ENCODE measurements around the gene SLC37A1. TPM values are rescaled to one million over a fixed set of nuclear protein-coding genes. Genes with fewer than 3 reads are reported as not detected.

The SLC37A1 gene
- total RNA-seq, 1 donor from 2014 or later, result 13.5 TPM

DNA sequence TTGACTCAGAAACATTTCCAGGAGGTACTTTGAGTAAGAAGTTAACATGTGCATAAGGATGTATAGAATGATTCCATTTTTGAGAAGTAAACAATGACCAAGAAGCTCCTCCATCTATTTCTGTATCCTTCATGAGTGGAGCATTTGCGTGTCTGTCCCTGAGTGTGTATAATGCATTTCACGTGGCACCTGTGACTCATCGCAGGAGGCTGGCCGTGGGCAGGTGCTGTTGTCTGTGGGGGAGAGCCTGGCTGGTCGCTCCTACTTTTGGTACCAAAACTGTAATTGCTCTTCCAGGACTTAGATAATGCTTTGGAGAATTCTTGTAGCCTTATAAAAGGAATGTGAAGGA lies 16.5 kb downstream of the SLC37A1 start:
- H3K4me3 Mint-ChIP-seq (ENCODE audit: unreplicated experiment), result no peak overlapping the region
- H3K36me3 Mint-ChIP-seq (ENCODE audit: unreplicated experiment), result peaks cover 10% of the 10 kb centered on the region
- no peak overlapping the region for H3K27ac Mint-ChIP-seq (ENCODE audit: unreplicated experiment)
- DNase-seq (ENCODE audit: extremely low spot score, unreplicated experiment), result no peak
- no peaks in the 10 kb centered on the region for H3K9me3 Mint-ChIP-seq (ENCODE audit: unreplicated experiment)
- H3K4me1 Mint-ChIP-seq (ENCODE audit: unreplicated experiment), result peaks cover 12% of the 10 kb centered on the region
- no peaks in the 10 kb centered on the region for H3K27me3 Mint-ChIP-seq (ENCODE audit: unreplicated experiment)
- TF ChIP-seq, protein P1, sequence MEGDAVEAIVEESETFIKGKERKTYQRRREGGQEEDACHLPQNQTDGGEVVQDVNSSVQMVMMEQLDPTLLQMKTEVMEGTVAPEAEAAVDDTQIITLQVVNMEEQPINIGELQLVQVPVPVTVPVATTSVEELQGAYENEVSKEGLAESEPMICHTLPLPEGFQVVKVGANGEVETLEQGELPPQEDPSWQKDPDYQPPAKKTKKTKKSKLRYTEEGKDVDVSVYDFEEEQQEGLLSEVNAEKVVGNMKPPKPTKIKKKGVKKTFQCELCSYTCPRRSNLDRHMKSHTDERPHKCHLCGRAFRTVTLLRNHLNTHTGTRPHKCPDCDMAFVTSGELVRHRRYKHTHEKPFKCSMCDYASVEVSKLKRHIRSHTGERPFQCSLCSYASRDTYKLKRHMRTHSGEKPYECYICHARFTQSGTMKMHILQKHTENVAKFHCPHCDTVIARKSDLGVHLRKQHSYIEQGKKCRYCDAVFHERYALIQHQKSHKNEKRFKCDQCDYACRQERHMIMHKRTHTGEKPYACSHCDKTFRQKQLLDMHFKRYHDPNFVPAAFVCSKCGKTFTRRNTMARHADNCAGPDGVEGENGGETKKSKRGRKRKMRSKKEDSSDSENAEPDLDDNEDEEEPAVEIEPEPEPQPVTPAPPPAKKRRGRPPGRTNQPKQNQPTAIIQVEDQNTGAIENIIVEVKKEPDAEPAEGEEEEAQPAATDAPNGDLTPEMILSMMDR (IDR thresholded peaks at IDR 0.05), result no peak

DNA sequence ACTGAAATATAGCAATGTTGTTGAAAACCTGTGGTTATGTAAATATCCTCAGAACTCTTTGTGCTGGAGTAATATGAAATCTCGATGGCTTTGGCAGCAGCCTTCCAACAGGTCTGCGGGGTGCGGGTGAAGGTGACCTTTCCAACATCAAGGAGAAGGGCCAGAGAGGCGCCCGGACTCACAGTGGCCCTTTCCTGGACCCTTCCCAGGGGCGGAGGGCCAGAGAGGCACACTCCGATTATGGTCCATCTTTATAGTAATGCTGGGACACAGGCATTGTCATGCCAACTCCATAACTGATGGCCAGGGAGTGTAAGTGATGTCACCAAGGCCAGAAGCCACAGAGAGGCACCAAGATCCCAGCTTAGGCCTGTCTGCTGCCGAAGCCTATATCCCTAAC lies 18.1 kb downstream of the SLC37A1 start:
- Mint-ChIP-seq H3K27me3 (ENCODE audit: unreplicated experiment) (no peaks in the 10 kb centered on the region), H3K9me3 (ENCODE audit: unreplicated experiment) (no peaks in the 10 kb centered on the region), H3K4me3 (ENCODE audit: unreplicated experiment) (no peak overlapping the region), H3K36me3 (ENCODE audit: unreplicated experiment) (peaks cover 7% of the 10 kb centered on the region), H3K4me1 (ENCODE audit: unreplicated experiment) (peaks cover 5% of the 10 kb centered on the region), H3K27ac (ENCODE audit: unreplicated experiment) (no peak overlapping the region)
- TF ChIP-seq, protein P1 (IDR thresholded peaks at IDR 0.05), result no peak
- no peak for DNase-seq (ENCODE audit: extremely low spot score, unreplicated experiment)

DNA sequence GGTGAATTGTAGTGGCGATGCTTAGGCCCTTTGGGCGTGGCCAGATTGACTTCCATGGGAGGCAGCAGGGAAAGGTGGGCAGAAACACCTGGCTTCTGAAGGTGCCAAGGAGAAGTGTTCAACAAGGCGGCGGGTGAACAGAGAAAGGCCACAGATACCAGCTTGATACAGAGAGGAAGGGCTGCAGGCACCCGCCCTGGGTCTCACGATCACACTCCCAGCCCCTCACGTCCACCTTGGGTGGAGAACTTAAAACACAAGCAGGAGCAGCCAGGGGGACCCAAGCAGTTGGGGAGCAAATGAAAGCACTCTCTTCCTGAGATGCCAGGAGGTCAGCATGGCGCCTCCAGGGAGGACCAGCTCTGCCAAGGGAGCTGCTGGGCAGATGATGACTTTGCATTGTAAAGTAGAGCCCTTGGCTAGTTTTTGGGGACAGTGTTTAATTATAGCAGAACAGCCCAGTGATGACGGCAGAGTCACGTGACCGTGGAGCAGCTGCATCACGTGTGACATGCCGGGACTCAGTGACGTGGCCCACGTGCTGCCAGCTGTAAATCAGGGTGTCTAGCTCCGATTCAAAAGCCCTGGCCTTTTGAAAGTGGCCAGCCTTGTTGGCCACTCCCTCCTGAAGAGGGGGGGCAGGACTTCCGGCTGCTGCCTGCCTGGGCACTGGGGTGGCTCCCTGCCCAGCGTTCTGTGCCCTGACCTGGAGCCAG lies 19.0 kb downstream of the SLC37A1 start:
- no peaks in the 10 kb centered on the region for H3K27me3 Mint-ChIP-seq (ENCODE audit: unreplicated experiment)
- DNase-seq (ENCODE audit: extremely low spot score, unreplicated experiment), result no peak
- TF ChIP-seq, protein P1 (IDR thresholded peaks at IDR 0.05), result no peak
- peaks cover 4% of the 10 kb centered on the region for H3K36me3 Mint-ChIP-seq (ENCODE audit: unreplicated experiment)
- no peak overlapping the region for H3K4me3 Mint-ChIP-seq (ENCODE audit: unreplicated experiment)
- H3K27ac Mint-ChIP-seq (ENCODE audit: unreplicated experiment), result no peak overlapping the region
- H3K4me1 Mint-ChIP-seq (ENCODE audit: unreplicated experiment), result peaks cover 6% of the 10 kb centered on the region
- no peaks in the 10 kb centered on the region for H3K9me3 Mint-ChIP-seq (ENCODE audit: unreplicated experiment)

DNA sequence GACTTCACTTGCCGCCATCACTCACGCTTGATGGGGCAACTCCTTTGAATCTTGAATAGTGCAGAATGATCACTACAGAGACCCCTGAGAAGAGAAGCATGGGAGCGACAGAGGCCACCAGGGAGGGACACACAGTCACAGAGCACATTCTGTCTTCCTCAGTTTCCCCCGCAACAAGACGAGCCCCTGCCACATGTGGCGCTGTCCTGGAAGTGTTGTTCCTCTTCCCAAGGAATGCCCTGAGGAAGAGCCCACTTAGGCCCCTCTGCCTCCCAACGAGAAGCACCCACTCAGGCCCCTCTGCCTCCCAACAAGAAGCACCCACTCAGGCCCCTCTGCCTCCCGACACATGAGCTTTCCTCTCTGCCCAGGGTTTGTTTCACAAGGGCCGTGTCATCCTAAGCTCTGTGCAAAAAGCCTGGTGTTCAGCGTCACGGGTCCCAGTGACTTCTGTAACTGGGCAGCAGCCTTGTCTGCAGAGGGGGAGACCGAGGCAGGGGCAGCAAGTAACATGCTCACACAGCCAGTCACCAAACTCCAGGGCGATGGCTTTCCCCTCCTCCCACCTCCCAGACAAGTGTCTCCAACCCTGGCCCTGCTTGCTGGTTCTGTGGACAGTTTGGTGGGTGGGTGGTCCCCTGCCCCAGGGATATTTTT lies 19.8 kb downstream of the SLC37A1 start:
- H3K4me1 Mint-ChIP-seq (ENCODE audit: unreplicated experiment), result peaks cover 2% of the 10 kb centered on the region
- H3K27ac Mint-ChIP-seq (ENCODE audit: unreplicated experiment), result no peak overlapping the region
- no peaks in the 10 kb centered on the region for H3K27me3 Mint-ChIP-seq (ENCODE audit: unreplicated experiment)
- no peaks in the 10 kb centered on the region for H3K9me3 Mint-ChIP-seq (ENCODE audit: unreplicated experiment)
- no peak overlapping the region for H3K4me3 Mint-ChIP-seq (ENCODE audit: unreplicated experiment)
- no peak for DNase-seq (ENCODE audit: extremely low spot score, unreplicated experiment)
- peaks cover 4% of the 10 kb centered on the region for H3K36me3 Mint-ChIP-seq (ENCODE audit: unreplicated experiment)
- TF ChIP-seq, protein P1 (IDR thresholded peaks at IDR 0.05), result no peak

DNA sequence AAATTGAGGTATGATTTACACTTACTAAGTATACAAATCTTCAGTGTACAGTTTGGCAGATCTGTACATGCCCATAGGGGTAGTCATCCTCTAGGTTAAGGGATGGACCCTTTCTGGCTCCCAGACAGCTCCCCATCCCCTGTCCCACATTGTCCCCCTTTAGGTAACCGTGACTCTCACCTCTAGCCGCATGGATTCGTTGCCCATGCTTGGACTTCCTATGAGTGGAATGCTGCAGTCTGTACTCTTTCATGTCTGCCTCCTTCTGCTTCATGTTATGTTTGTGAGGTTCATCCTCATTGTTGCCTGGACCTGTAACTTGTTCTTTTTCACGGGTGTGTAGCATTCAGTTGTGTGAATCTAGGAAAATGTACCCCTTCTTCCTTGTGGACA lies 20.3 kb downstream of the SLC37A1 start:
- DNase-seq (ENCODE audit: extremely low spot score, unreplicated experiment), result no peak
- H3K27me3 Mint-ChIP-seq (ENCODE audit: unreplicated experiment), result no peaks in the 10 kb centered on the region
- no peaks in the 10 kb centered on the region for H3K9me3 Mint-ChIP-seq (ENCODE audit: unreplicated experiment)
- H3K27ac Mint-ChIP-seq (ENCODE audit: unreplicated experiment), result no peak overlapping the region
- H3K4me3 Mint-ChIP-seq (ENCODE audit: unreplicated experiment), result no peak overlapping the region
- peaks cover 2% of the 10 kb centered on the region for H3K4me1 Mint-ChIP-seq (ENCODE audit: unreplicated experiment)
- peaks cover 4% of the 10 kb centered on the region for H3K36me3 Mint-ChIP-seq (ENCODE audit: unreplicated experiment)
- TF ChIP-seq, protein P1 (IDR thresholded peaks at IDR 0.05), result no peak

Measured in osteocyte (in vitro differentiated cells).